ENCODE measurements around the gene UFD1.

DNA sequence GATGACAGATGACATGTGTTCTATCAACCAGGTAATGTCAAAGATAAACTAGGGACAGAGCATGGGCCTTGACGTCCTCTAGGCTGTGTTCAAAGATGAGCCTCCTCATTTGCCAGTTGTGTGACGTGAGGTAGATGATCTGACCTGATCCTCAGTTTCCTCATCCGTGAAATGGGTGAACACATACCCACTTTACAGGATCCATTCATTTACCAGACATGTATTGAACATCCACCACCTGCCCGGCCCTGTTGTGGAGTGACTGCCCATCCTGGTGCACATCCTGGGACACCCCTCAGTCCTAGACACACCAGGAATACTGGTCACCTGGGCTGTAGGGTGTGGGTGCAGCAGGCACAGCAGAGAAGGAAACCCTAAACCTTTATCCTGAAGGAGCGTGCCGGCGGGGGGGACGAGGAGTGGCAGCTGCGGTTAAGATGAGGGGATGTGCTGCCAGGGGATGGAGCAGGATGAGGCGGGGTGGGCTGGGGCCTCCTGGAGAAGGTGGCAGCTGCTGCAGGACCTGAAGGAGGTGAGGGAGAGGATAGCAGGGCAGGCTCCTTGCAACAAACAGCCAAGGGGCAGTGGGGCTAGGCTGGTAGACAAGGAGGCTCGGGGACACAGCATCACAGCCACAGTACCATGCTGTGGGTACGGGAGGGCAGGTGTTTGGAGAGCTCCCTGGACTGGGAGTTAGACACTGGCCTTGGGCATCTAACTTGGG, 36.8 kb upstream of the UFD1 start:
- TF ChIP-seq, protein P1, sequence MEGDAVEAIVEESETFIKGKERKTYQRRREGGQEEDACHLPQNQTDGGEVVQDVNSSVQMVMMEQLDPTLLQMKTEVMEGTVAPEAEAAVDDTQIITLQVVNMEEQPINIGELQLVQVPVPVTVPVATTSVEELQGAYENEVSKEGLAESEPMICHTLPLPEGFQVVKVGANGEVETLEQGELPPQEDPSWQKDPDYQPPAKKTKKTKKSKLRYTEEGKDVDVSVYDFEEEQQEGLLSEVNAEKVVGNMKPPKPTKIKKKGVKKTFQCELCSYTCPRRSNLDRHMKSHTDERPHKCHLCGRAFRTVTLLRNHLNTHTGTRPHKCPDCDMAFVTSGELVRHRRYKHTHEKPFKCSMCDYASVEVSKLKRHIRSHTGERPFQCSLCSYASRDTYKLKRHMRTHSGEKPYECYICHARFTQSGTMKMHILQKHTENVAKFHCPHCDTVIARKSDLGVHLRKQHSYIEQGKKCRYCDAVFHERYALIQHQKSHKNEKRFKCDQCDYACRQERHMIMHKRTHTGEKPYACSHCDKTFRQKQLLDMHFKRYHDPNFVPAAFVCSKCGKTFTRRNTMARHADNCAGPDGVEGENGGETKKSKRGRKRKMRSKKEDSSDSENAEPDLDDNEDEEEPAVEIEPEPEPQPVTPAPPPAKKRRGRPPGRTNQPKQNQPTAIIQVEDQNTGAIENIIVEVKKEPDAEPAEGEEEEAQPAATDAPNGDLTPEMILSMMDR (IDR thresholded peaks at IDR 0.05), result no peak
- no peak for TF ChIP-seq POLR2A (IDR thresholded peaks at IDR 0.05)
- TF ChIP-seq EP300 (IDR thresholded peaks at IDR 0.05), result no peak
- TF ChIP-seq POLR2AphosphoS5 (IDR thresholded peaks at IDR 0.05), result no peak
